Naive B cell (primary cell): Measurements from ENCODE around the gene MRGPRF. TPM values are rescaled to one million over a fixed set of nuclear protein-coding genes. Genes with fewer than 3 reads are reported as not detected.

ENCODE experiments used
- ATAC-seq, 2 donors: fragments of 150-1000 bp; cut with Tn5 transposase; 2 replicates each; pipeline ENCODE4 v1.10.0; 2021; ENCODE audit warnings: low read depth in 2 of 2, mild to moderate bottlenecking in 2 of 2, moderate library complexity in 2 of 2
- DNase-seq: peaks from one replicate; pipeline ENCODE4 v3.0.0; 2022
- H3K27ac Mint-ChIP-seq, 6 donors: one replicate each; pipeline ENCODE4 v1.8.0; 2020 to 2022; ENCODE audit warnings: mild to moderate bottlenecking in 6 of 6, mixed read lengths in 6 of 6, moderate library complexity in 5 of 6, inconsistent platforms in 2 of 6
- H3K27me3 Mint-ChIP-seq, 3 donors: one replicate each; pipeline ENCODE4 v1.8.0; 2021 to 2022; ENCODE audit warnings: mixed read lengths in 3 of 3, mild to moderate bottlenecking in 1 of 3
- H3K36me3 Mint-ChIP-seq, 2 donors: one replicate each; pipeline ENCODE4 v1.8.0; 2020 to 2022; ENCODE audit warnings: mixed read lengths in 2 of 2, inconsistent platforms in 1 of 2, mild to moderate bottlenecking in 1 of 2
- H3K4me1 Mint-ChIP-seq, 3 donors: one replicate each; pipeline ENCODE4 v1.8.0; 2020 to 2022; ENCODE audit warnings: mixed read lengths in 3 of 3, inconsistent platforms in 1 of 3, mild to moderate bottlenecking in 1 of 3, moderate library complexity in 1 of 3
- H3K4me3 Mint-ChIP-seq, 8 donors: one replicate each; pipeline ENCODE4 v1.8.0; 2020 to 2022; ENCODE audit warnings: mild to moderate bottlenecking in 8 of 8, mixed read lengths in 8 of 8, moderate library complexity in 8 of 8, inconsistent platforms in 2 of 8
- H3K9me3 Mint-ChIP-seq, 7 donors: one replicate each; pipeline ENCODE4 v1.8.0; 2020 to 2022; ENCODE audit warnings: mixed read lengths in 7 of 7, mild to moderate bottlenecking in 5 of 7, inconsistent platforms in 2 of 7, moderate library complexity in 1 of 7
- polyA plus RNA-seq, 6 donors: library from polyadenylated mRNA; unstranded; fragments of 300-500 nt; fragmentation: Illumina TruSeq; gene quantifications; one replicate each; pipeline ENCODE4 v1.2.3, GENCODE V29; 2021; ENCODE audit warnings: low read depth in 6 of 6

MRGPRF gene
- polyA plus RNA-seq, 6 donors from 2014 or later, result not detected

DNA sequence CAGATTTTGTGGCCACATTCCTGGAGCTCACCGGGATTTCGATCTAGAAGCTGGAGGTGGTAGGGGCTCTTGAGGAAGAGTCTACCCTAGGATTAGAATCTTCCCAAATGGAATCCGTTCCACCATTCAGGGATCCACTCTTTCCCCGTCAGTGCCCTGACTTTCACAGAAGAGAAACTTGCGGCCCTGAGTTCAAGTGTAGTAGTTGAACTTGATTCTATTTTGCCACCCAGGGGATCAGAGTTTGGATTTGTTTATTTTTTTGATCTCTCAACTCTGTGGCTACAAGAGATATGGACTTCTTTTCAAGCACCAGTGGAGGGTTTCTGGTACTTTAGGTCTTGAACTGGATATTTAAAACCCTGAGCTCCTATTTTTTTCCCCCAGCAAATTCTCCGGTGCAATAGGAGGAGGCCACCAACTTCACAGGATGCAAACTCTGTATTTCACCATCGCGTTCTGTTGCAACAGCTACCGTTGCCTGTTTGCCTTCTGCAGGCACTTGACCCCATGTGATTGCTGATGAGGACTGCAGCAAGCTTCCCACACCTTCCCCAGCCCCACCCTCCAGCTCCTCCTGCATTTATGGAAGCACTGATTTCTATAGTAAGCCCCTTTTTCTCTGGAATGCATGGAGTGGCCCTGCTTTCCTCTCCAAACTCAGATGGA lies 14.8 kb upstream of the MRGPRF start:
- ATAC-seq, result no peak
- peaks cover 0 to 19% (median 4%) of the 10 kb centered on the region in 3 donors for H3K27me3 Mint-ChIP-seq
- no peak overlapping the region for H3K4me3 Mint-ChIP-seq
- H3K4me1 Mint-ChIP-seq, result no peaks in the 10 kb centered on the region
- peak overlapping the region in 1 of 6 donors; percentile 39 for H3K27ac Mint-ChIP-seq
- H3K9me3 Mint-ChIP-seq, result peaks cover 0 to 2% (median 0%) of the 10 kb centered on the region in 7 donors
- H3K36me3 Mint-ChIP-seq, result no peaks in the 10 kb centered on the region
- no peak for DNase-seq

DNA sequence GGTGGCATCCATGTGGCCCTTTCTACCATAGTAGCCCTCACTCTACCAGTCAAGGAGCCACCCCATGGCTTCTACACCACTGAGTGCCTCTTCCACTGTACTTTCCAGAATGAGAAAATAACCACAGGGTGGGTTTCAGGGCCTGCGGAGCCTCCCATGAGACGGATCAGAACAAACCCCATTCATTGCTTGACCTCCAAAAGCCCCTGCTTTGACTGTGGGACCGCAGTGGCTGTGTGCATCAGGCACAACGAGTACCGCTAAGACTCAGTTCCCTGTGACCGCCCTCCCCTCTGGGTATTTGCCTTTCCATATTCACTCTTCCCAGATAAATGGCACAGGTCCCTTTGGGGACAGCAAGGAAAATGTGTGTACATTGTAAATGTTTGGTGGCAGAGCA lies 11.5 kb upstream of the MRGPRF start:
- Mint-ChIP-seq H3K9me3 (peaks cover 0 to 2% (median 0%) of the 10 kb centered on the region in 7 donors), H3K27ac (no peak overlapping the region), H3K27me3 (peaks cover 0 to 16% (median 0%) of the 10 kb centered on the region in 3 donors), H3K4me3 (no peak overlapping the region), H3K4me1 (no peaks in the 10 kb centered on the region), H3K36me3 (no peaks in the 10 kb centered on the region)
- DNase-seq, result no peak
- no peak for ATAC-seq

DNA sequence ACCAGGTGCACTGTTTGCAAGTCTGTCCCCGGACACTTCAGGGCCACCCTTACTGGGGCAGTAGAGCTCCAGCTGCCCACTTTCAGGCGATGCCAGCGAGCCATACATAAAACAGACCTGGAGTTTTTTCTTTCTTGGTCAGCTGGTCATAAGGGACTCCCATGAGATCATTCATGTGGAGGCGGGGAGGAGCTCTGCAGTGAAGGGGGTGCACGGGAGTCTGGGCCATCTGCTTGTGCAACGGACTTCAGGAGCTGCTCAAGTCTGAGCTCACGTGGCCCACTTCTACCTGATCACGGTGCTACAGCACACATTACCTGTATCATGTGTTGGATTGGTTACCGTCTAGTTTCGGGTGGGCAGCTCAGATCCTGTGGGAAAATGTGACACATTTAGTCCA lies 9.2 kb upstream of the MRGPRF start:
- no peak for ATAC-seq
- Mint-ChIP-seq H3K27me3 (peaks cover 0 to 31% (median 4%) of the 10 kb centered on the region in 3 donors), H3K27ac (no peak overlapping the region), H3K4me1 (no peaks in the 10 kb centered on the region), H3K36me3 (no peaks in the 10 kb centered on the region), H3K4me3 (no peak overlapping the region), H3K9me3 (peaks cover 0 to 2% (median 0%) of the 10 kb centered on the region in 7 donors)
- DNase-seq, result no peak

DNA sequence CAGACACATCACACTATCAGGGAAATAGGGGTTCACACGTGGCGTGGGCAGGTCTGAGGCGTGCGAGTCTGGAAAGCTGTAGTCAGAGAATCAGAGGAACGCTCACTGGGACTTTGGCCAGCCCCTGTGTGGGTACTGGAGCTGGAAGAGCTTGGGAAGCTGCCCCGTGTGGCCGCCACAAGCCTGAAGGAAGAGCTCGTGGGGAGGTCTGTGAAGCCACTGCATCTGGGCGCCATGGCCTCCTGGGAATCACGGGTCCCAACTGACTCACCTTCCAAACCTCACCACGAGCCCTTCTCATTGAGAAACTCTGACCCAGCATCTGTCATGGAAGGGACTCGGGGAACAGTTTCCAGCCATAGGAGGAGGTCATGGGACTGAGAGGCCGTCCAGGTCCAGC lies 5.9 kb upstream of the MRGPRF start:
- Mint-ChIP-seq H3K4me1 (no peaks in the 10 kb centered on the region), H3K27me3 (peaks cover 8 to 53% (median 22%) of the 10 kb centered on the region in 3 donors), H3K27ac (no peak overlapping the region), H3K9me3 (no peaks in the 10 kb centered on the region), H3K36me3 (no peaks in the 10 kb centered on the region), H3K4me3 (no peak overlapping the region)
- DNase-seq, result no peak
- ATAC-seq, result no peak

DNA sequence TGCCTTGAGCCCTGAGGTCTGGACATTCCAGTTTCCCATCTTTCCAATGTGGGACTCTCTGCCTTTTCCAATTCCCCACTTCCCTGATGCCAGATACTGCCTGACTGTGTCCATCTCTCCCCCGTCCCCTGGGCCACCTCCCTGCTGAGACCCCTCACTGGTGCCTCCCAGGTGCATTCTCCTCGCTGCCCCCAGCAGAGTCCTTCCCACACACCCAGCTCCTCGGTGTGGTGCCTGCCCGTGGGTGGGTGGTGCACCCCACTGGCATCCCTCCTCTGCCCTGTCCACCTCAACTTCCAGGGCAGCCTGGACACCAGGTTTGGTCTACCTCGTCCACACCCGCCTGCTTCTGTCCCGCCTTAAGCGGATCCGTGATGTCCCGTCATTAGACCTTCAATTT lies 4.9 kb upstream of the MRGPRF start:
- Mint-ChIP-seq H3K9me3 (no peaks in the 10 kb centered on the region), H3K27me3 (peaks cover 8 to 61% (median 22%) of the 10 kb centered on the region in 3 donors), H3K27ac (no peak overlapping the region), H3K4me1 (no peaks in the 10 kb centered on the region), H3K4me3 (no peak overlapping the region), H3K36me3 (no peaks in the 10 kb centered on the region)
- no peak for ATAC-seq
- DNase-seq, result no peak

DNA sequence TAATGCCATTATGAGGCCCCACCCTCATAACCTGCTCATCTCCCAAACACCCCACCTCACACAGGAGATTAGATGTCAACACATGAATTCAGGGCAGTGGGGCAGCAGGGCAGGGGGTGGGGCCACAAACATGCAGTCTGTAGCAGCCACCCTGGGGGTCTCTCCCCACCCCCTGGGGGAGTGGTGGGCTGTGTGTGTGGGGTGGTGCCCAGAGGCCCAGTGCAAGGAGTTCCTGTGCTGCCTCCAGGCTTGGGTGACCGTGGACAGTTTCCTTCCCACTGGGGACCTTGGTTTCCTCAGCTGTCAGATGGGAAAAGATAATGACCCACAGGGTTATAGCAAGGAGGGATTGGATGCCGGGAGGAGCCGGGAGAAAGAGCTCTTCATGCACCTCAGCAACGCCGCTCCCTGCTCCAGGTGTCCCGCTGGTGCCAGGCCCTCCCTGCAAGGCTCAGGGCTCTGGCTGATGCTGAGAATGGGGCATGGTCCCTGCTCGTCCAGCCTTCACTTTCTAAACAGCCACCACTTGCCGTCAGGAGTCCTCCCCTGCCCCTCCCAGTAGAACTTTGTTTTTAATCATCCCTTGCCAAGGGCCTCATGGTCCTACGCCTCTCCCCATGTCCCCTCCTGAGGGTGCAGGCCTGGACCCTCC lies 2.0 kb upstream of the MRGPRF start:
- Mint-ChIP-seq H3K27ac (no peak overlapping the region), H3K4me3 (no peak overlapping the region), H3K36me3 (no peaks in the 10 kb centered on the region), H3K9me3 (no peaks in the 10 kb centered on the region), H3K27me3 (peaks cover 17 to 75% (median 41%) of the 10 kb centered on the region in 3 donors), H3K4me1 (peaks cover 0 to 4% (median 0%) of the 10 kb centered on the region in 3 donors)
- ATAC-seq, result no peak
- DNase-seq, result no peak

DNA sequence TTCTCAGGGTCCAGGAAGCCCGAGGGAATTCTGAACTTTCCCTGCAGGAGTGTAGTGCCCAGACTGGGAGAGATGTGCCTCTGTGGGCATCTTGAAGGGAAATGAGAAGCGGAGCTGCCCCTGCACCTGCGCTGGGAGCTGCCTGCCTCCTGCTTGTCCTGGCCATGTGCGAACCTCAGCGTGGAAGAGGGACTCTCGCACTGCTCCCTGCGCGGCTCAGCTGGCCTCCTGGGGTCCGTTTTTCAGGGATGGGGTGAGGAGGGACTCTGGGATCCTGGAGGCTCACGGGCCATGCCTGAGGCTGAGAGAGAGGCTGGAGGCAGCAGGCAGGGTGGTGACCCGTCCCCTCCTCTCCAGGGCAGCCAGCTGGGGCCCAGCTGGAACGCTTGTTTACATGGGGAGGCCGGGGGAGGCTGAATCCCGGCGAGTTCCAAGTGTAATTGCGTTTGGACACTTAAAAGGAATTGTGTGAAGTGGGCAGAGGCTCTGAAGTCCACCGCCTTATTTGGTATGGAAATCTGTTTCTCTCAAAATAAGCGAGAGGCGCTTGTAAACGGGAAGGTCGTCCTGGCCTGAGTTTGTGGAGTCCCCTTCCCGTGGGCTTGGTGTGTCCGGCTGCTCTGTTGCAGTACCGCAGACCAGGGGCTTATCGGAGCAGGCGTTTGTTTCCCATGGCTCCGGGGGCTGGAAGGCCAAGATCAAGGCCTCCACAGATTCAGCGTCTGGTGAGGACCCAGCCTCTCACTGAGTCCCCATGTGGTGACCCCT lies 1.2 kb upstream of the MRGPRF start:
- no peak overlapping the region for H3K27ac Mint-ChIP-seq
- no peak for ATAC-seq

DNA sequence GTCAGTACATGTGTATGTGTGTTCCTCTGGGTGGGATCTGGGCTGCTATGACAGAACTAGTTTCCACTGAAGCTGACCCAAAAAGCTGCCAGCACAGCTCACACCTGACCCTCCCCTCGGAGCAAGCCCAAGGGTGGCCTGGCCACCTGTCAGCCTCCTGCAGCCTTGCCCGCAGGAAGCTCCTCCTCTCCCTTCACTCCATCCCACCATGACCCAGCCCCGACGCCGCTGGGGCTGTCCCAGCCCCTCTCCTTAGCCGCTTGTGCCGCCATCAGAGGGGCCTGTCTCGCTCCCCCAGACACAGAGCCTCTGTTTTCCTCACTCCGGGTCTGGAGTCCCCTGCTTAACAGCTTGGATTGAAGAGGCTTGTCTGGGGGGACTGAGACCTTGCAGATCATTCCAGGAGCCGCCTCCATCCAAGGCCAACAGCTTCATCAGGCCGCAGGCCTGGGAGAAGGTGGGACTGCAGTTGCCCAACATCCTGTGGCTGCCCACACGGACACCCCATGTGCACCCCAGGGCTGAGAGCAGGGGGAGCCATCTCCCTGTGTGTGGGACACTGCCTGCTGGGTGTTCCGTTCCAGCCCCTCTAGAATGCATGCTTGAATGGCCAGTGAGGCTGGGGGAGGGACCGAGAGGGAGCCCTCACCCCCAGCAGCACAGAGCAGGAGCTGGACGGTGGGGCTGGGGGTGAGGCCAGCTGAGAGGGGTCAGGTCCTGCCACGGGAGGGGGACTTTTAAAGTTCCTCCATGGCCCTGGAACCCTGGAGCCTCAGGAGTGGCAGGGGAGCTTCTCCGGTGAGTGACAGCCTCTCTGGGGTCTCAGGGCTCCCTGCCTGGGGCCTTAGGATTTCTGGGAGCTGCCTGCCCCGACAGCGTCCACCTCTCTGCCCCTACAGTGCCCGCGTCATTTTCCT lies 696 bp downstream of the MRGPRF start:
- peak overlapping the region in 2 of 8 donors; percentile 9 to 55 for H3K4me3 Mint-ChIP-seq
- ATAC-seq, result no peak
- no peak for DNase-seq
- no peak overlapping the region for H3K27ac Mint-ChIP-seq
- H3K27me3 Mint-ChIP-seq, result peaks cover 20 to 84% (median 58%) of the 10 kb centered on the region in 3 donors
- H3K36me3 Mint-ChIP-seq, result no peaks in the 10 kb centered on the region
- H3K4me1 Mint-ChIP-seq, result peaks cover 0 to 4% (median 0%) of the 10 kb centered on the region in 3 donors
- no peaks in the 10 kb centered on the region for H3K9me3 Mint-ChIP-seq

More for the DNA sequence above, 1.2 kb upstream of the MRGPRF start:
- H3K27me3 Mint-ChIP-seq, result peaks cover 17 to 79% (median 47%) of the 10 kb centered on the region in 3 donors
- no peaks in the 10 kb centered on the region for H3K9me3 Mint-ChIP-seq
- no peak for DNase-seq
- no peaks in the 10 kb centered on the region for H3K36me3 Mint-ChIP-seq
- H3K4me1 Mint-ChIP-seq, result peaks cover 0 to 4% (median 0%) of the 10 kb centered on the region in 3 donors
- no peak overlapping the region for H3K4me3 Mint-ChIP-seq

DNA sequence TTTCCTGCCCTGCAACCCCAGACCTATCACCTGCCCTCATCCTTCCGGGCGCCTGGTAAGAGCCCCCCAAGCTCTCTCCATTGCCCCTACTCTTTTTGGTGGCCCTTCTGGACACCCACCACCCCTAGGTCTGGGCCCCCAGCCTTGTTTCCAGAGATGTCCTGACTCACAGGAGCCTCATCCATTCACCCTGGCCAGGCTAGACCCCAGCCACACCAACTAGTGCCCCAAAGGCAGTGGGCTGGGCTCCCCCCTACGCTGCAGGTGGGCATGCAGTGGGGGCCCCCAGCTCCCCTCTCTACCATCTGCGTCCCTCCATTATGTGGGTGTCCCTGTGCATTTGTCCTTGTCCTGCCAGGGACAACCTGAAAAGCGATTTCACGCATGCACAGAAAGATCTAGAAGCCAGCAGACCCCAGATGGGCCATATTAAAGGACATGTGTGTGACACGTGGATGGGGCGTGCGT lies 1.4 kb downstream of the MRGPRF start:
- H3K4me1 Mint-ChIP-seq, result peaks cover 0 to 4% (median 0%) of the 10 kb centered on the region in 3 donors
- H3K36me3 Mint-ChIP-seq, result no peaks in the 10 kb centered on the region
- peaks cover 26 to 82% (median 53%) of the 10 kb centered on the region in 3 donors for H3K27me3 Mint-ChIP-seq
- no peak overlapping the region for H3K27ac Mint-ChIP-seq
- no peak for DNase-seq
- no peaks in the 10 kb centered on the region for H3K9me3 Mint-ChIP-seq
- peak overlapping the region in 1 of 8 donors; percentile 59 for H3K4me3 Mint-ChIP-seq
- ATAC-seq, result no peak

DNA sequence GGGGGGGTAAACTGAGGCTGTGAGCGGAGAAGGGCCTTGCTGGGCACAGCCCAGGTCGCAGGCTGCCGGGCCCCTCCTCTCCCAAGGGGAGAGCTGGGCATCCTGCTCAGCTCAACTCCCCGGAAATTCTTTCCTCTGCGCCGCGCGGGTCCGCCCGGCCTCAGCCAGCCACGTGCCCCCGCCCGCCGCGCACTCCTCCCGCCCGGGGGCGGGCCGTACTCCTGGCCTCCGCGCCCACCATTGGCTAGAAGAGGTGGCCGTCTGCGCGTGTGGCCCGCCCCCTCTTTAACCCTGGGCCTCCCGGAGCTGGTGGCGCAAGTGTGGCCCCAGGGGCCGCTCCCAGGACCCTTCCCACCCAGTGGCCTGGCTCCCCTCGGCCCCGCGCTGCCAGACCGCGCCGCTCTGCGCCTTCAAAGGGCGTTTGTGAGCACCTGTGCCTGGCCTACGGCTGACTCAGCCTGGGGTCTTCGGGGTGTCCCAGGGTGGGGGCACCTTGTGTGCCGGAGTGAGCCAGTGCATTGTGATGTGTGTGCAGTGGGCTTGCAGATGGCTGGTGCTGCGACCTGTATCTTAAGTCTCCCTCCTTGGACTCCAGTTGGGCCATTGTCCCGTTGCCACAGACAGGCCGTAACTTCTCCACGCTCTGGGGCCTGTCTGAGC lies 2.0 kb downstream of the MRGPRF start:
- Mint-ChIP-seq H3K36me3 (no peaks in the 10 kb centered on the region), H3K27me3 (peaks cover 24 to 78% (median 50%) of the 10 kb centered on the region in 3 donors), H3K9me3 (no peaks in the 10 kb centered on the region), H3K27ac (no peak overlapping the region), H3K4me3 (no peak overlapping the region), H3K4me1 (peaks cover 0 to 4% (median 0%) of the 10 kb centered on the region in 3 donors)
- no peak for DNase-seq
- peak; percentile 30 to 63 for ATAC-seq

DNA sequence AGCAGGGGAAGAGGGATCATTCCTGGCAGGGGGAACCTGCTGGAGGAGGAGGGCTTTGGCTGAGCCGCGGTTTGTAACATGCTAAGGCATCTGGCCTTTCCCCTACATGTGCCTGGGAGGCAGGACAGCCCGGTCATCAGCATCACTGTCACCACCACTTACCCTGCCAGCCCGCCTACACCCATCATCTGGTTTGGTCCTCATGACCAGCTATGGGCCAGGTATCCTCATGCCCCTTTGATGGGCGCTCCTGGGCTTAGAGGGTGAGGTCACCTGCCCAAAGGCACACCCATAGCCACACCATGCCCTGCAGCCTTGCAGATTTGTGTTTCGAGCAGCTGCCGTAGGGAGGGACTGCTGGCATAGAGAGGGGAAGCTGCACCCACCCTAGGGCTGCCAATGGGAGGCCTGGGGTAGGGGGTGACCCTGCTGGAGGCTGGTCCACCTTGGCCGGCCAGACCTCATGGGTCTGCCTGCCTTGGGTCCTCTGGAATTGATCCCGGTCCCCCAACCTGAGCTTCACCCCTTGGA lies 2.6 kb downstream of the MRGPRF start:
- Mint-ChIP-seq H3K27ac (no peak overlapping the region), H3K27me3 (peaks cover 25 to 79% (median 52%) of the 10 kb centered on the region in 3 donors), H3K4me1 (peaks cover 0 to 4% (median 0%) of the 10 kb centered on the region in 3 donors), H3K4me3 (no peak overlapping the region), H3K36me3 (no peaks in the 10 kb centered on the region), H3K9me3 (no peaks in the 10 kb centered on the region)
- ATAC-seq (no peak), DNase-seq (no peak)
